ENCODE data around the gene TMTC2.

DNA sequence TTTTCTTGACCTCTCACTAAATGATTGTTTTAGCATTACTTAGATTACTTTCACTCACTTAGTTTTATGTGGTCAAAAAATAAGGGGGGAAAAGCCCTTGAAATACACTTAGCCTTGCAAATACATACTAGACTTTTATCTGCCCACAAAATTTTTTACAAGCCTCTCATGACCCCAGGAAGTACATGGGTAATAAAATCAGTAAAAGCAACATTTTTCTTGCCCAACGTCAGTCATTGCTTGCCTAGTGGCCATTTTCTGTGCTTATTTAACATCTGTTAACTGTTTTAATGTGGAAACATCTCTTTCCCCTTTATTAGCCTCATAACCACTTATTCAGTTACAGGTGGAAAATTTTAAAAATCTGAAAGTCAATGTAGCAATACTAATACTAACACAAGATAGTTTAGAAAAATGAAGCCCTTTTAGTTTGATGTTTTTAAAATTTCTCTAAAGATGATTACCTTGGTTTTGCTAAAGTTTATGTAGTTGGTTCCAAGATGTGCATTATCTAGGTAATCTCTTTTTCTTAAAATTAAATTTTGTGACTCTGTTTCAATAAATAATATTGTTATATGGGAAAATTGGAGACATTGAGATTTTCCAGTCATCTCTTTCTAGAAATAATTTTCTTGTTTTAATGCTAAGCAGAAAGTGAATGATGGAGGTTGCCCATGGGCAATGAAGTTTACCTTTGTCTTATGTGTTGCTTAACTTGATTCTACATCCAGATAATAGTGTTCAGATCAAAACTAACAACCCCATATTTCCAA lies 175.5 kb downstream of the TMTC2 start:
- TF ChIP-seq FOXP2 (optimal IDR thresholded peaks at IDR 0.05; ENCODE audit: control extremely low read depth, extremely low read length, insufficient read depth) (no peak), POLR2AphosphoS5 (IDR thresholded peaks at IDR 0.05; ENCODE audit: borderline replicate concordance, low read depth, low read length) (no peak; the same call in 1 of the 2 replicates)

All from SK-N-MC (cell line).